GM18508 (cell line): ENCODE data around the gene TIMP4.

ENCODE experiments used
- ATAC-seq: cut with Tn5 transposase; IDR thresholded peaks from one replicate; pipeline ENCODE4 v1.9.1; 2021; ENCODE audit warnings: moderate number of reproducible peaks; ENCODE audit not compliant: insufficient read depth, unreplicated experiment

TIMP4 gene

GRCh38 chr3:12115849-12116248 lies 42.9 kb downstream of the TIMP4 start:
- ATAC-seq: no peak

GRCh38 chr3:12115104-12115503 lies 43.6 kb downstream of the TIMP4 start:
- ATAC-seq: no peak

GRCh38 chr3:12114251-12114650 lies 44.5 kb downstream of the TIMP4 start:
- no peak for ATAC-seq

GRCh38 chr3:12107071-12107713 lies 51.5 kb downstream of the TIMP4 start:
- no peak for ATAC-seq
